Gastroesophageal sphincter (tissue), 4 donors: ENCODE results near the gene ISG20L2. TPM values are rescaled to one million over a fixed set of nuclear protein-coding genes. Genes with fewer than 3 reads are reported as not detected.

Experiments
- ATAC-seq: fragments of 150-250 bp; one replicate; pipeline ENCODE4 v1.9.1; 2016; ENCODE audit warnings: mild to moderate bottlenecking, moderate library complexity
- H3K27ac ChIP-seq, 4 donors: fragments of 200-600 bp; sonication (generic) in 3 of 4; 1 replicate in 3 of 4; 2 replicates in 1 of 4; pipeline ENCODE4 v1.5.1; 2016 to 2019
- H3K27me3 ChIP-seq: fragments of 200-600 bp; sonication (generic); one replicate; pipeline ENCODE4 v1.5.1; 2019
- H3K36me3 ChIP-seq, 2 donors: fragments of 200-600 bp; sonication (generic); one replicate each; pipeline ENCODE4 v1.5.1; 2019; ENCODE audit warnings: control low read depth in 1 of 2
- H3K4me1 ChIP-seq, 3 donors: fragments of 200-600 bp; sonication (generic); 1 replicate in 2 of 3; 2 replicates in 1 of 3; pipeline ENCODE4 v1.5.1; 2016 to 2019; ENCODE audit warnings: control low read depth in 2 of 3
- H3K4me3 ChIP-seq, 2 donors: fragments of 200-600 bp; sonication (generic); one replicate each; pipeline ENCODE4 v1.5.1; 2019; ENCODE audit warnings: mild to moderate bottlenecking in 1 of 2, moderate library complexity in 1 of 2
- H3K9me3 ChIP-seq, 3 donors: fragments of 200-600 bp; sonication (generic); one replicate each; pipeline ENCODE4 v1.5.1; 2017 to 2019; ENCODE audit warnings: control low read depth in 2 of 3
- CTCF ChIP-seq, 4 experiments: fragments of 200-600 bp in 2 of 4; fragments of 450-650 bp in 2 of 4; sonication (generic) in 1 of 4; IDR thresholded peaks; one replicate each; pipeline ENCODE4 v1.5.1; 2017 to 2019; ENCODE audit warnings: antibody characterized with exemption in 4 of 4, mild to moderate bottlenecking in 2 of 4, moderate library complexity in 2 of 4
- EP300 ChIP-seq: sonication (generic); formaldehyde crosslinking; IDR thresholded peaks from one replicate; pipeline ENCODE4 v1.6.1; 2017; ENCODE audit warnings: antibody characterized with exemption, mild to moderate bottlenecking
- POLR2A ChIP-seq, 2 donors: fragments of 450-650 bp; IDR thresholded peaks; one replicate each; pipeline ENCODE4 v1.6.1; 2017; ENCODE audit warnings: antibody characterized with exemption in 2 of 2, mild to moderate bottlenecking in 2 of 2, moderate library complexity in 1 of 2
- POLR2AphosphoS5 ChIP-seq: sonication (generic); formaldehyde crosslinking; IDR thresholded peaks from one replicate; pipeline ENCODE4 v1.6.1; 2017; ENCODE audit warnings: antibody characterized with exemption
- WGBS, 2 donors: methylation state at CpG; one replicate each; pipeline ENCODE4 v1.1.5; 2018; ENCODE audit warnings: low coverage in 1 of 2; 5-methylcytosine and 5-hydroxymethylcytosine counted together
- total RNA-seq, 4 donors: library from RNA; depleted of rRNA; stranded (reverse); fragments of >200 nt; gene quantifications; one replicate each; pipeline ENCODE4 v1.1.0, GENCODE V29; 2016

Gene ISG20L2
- total RNA-seq, 4 donors from 2014 or later = 14.5 to 18.4 (median 17.0) TPM

GRCh38 chr1:156707417-156708217 is 20.9 kb downstream of the ISG20L2 start:
- no peak overlapping the region for H3K4me3 ChIP-seq
- peak overlapping the region in 3 of 4 donors; percentile 83 to 87 (median 85) for H3K27ac ChIP-seq
- H3K9me3 ChIP-seq = no peaks in the 10 kb centered on the region
- ATAC-seq = no peak
- TF ChIP-seq EP300 = no peak
- 17 to 60% methylated on average over 1 to 2 of the region's 8 CpGs for WGBS, 2 donors
- peaks cover 18% of the 10 kb centered on the region for H3K27me3 ChIP-seq
- peaks cover 0 to 89% (median 47%) of the 10 kb centered on the region in 3 donors for H3K4me1 ChIP-seq
- no peaks in the 10 kb centered on the region for H3K36me3 ChIP-seq

GRCh38 chr1:156706657-156707416 is 21.7 kb downstream of the ISG20L2 start:
- no peak for TF ChIP-seq POLR2A (IDR thresholded peaks at IDR 0.05)
- no peak for TF ChIP-seq CTCF (IDR thresholded peaks at IDR 0.05)
- TF ChIP-seq EP300 = no peak
- no peak for TF ChIP-seq POLR2AphosphoS5
- Histone ChIP-seq H3K36me3 (no peaks in the 10 kb centered on the region), H3K27ac (peak overlapping the region; percentile 24 to 87 (median 84)), H3K4me3 (peak overlapping the region; percentile 18 to 54), H3K27me3 (peaks cover 18% of the 10 kb centered on the region), H3K4me1 (peaks cover 0 to 82% (median 44%) of the 10 kb centered on the region in 3 donors), H3K9me3 (no peaks in the 10 kb centered on the region)
- ATAC-seq = peak; percentile 46
- WGBS, 2 donors = 7 to 22% methylated on average over 3 to 12 of the region's 29 CpGs

GRCh38 chr1:156705918-156706656 is 22.5 kb downstream of the ISG20L2 start:
- no CpG with 5 or more reads among the region's 45 CpGs for WGBS, 2 donors
- ATAC-seq = peak; percentile 69
- no peaks in the 10 kb centered on the region for H3K36me3 ChIP-seq

GRCh38 chr1:156705321-156705917 is 23.1 kb downstream of the ISG20L2 start, which contains the start of gene CRABP2:
Gene CRABP2 (minus strand): TSS chr1:156705583. CDS start chr1:156705446, 137 bp downstream.
- TF ChIP-seq POLR2A (IDR thresholded peaks at IDR 0.05) (no peak), POLR2AphosphoS5 (no peak), EP300 (no peak), CTCF (IDR thresholded peaks at IDR 0.05) (no peak)
- H3K27ac ChIP-seq = peak within 1 kb of the TSS; percentile 24 to 87 (median 84)
- no peaks in the 10 kb centered on the region for H3K9me3 ChIP-seq
- peak within 1 kb of the TSS; percentile 18 to 54 for H3K4me3 ChIP-seq
- H3K36me3 ChIP-seq = peaks cover 0 to 4% of the 10 kb centered on the region in 2 donors
- peak; percentile 8 for ATAC-seq
- H3K27me3 ChIP-seq = peaks cover 33% of the 10 kb centered on the region
- WGBS, 2 donors = 0% methylated on average over 1 to 2 of the region's 42 CpGs
- peaks cover 0 to 71% (median 44%) of the 10 kb centered on the region in 3 donors for H3K4me1 ChIP-seq

More at GRCh38 chr1:156705918-156706656, 22.5 kb downstream of the ISG20L2 start:
- Histone ChIP-seq H3K27ac (peak overlapping the region; percentile 24 to 87 (median 84)), H3K4me3 (peak overlapping the region; percentile 18 to 54), H3K27me3 (peaks cover 26% of the 10 kb centered on the region), H3K4me1 (peaks cover 0 to 78% (median 44%) of the 10 kb centered on the region in 3 donors), H3K9me3 (no peaks in the 10 kb centered on the region)
- TF ChIP-seq CTCF (IDR thresholded peaks at IDR 0.05) (peak in 3 of 4 experiments; percentile 70 to 84 (median 76)), EP300 (no peak)
